NCI-H128 (cell line): ENCODE data around the gene CCKAR.
"Not testable (repeated sequence)": the region's sequence is repeated elsewhere in the genome, so short reads cannot be mapped to it uniquely, and the experiment has no call there.

Experiments used
- DNase-seq: peaks from one replicate; lab custom pipeline; 2025; ENCODE audit not compliant: unreplicated experiment; lab: John Stamatoyannopoulos, UW

The CCKAR gene, protein sequence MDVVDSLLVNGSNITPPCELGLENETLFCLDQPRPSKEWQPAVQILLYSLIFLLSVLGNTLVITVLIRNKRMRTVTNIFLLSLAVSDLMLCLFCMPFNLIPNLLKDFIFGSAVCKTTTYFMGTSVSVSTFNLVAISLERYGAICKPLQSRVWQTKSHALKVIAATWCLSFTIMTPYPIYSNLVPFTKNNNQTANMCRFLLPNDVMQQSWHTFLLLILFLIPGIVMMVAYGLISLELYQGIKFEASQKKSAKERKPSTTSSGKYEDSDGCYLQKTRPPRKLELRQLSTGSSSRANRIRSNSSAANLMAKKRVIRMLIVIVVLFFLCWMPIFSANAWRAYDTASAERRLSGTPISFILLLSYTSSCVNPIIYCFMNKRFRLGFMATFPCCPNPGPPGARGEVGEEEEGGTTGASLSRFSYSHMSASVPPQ

DNA sequence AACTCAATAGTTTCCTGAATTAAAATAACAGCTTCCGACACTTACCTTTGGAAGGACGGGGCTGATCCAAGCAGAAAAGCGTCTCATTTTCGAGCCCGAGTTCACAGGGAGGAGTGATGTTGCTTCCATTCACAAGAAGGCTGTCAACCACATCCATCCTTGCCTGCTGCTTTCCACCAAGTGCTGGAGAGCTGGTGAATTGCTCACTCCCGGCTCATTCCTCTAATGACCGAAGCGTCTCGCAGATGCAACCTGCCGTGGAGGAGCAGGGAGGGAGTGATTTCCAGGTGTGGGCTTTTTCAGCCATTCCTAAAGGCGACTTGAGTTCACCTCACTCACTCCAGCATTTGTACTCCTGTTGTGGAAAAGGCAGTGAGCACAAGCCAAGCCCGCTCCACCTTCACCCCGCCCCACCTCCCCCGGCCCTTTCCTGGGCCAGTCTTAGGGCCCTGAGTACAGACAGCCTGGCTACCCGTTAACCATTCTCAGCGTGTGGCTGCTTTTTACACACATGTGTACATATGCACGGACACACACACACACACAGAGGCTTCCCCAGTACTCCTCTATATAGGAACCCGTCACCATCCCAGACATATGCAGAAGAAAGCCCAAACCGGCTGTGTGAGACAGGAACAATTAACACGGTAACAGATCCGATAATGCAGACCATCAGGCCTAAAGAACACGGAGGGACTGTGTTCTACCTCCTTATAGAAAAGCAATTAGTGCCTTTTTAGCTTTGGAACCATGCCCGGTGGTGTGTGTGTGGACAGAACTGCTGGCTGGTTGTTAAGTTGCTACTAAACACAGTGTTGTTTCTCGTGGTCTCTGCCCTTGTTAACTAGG is at the start of gene CCKAR:
Gene CCKAR (minus strand): TSS at position 374 of the 849 bp plus-strand sequence. CDS start 217 bp downstream, at position 157.
- DNase-seq = peak; percentile 75

DNA sequence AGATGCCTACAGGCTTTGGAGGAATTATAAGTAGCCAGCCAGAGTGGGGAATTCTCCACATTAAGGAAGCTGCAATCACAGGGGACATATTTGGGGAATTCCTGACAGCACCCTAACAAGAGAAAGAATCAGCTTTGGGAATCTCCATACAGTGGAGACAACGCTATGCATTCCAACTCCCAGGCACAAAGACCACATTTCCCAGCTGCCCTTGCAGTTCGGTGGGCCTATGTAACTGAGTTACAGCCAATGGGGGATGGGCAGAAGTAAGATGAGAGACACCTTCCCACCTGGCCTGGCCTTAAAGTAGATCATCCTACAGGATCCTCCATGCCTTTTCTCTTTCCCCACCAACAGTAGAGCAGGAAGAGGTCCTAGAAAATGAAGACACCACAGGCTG is 43.4 kb upstream of the CCKAR start:
- no peak for DNase-seq

DNA sequence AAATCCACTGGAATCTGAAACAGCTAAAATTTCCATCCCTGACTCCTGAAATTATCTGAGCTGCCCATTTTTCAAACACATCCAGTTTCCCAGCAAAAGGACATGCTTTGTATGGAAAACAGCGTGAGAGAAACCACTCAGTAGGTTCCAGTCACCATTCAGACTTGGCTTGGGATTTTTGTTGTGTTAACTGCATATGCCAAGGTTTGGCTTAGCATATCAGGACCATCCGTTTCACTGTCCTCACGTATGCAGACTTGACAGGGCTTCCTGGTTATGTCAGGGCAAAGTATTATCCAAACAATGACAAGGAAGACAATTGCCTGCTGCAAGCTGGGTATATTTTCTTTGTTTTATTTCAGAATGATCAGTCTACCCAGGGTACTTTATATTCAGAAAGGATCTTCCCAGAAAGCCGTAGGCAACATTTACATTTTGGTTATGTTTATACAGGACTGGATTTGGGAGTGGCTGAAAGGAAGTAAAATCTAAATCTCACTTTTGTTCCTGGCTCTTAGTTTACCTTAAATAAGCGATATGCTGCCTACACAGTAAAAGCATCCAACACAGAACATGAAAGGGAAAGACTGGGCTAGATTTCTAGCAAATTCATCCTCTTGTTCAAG is 41.3 kb upstream of the CCKAR start:
- DNase-seq = no peak

DNA sequence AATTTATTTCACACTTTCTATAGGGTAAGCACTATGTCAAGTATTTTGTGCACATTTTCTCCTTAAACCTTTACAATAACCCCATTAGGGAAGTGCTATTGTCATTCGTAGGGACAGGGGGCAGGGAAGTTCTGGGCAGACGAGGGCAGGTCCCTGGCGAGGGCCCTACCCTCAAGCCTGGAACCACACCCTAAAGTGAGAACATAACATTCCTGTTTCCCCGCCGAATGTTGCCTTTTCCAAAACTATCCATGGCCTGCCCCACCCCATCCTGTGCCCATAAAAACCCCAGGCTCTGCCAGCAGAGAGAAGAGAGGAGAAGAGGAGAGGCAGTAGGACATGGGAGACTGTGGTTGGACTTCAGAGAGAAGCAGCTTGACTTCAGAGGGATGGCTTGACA is 39.8 kb upstream of the CCKAR start:
- DNase-seq = no peak

DNA sequence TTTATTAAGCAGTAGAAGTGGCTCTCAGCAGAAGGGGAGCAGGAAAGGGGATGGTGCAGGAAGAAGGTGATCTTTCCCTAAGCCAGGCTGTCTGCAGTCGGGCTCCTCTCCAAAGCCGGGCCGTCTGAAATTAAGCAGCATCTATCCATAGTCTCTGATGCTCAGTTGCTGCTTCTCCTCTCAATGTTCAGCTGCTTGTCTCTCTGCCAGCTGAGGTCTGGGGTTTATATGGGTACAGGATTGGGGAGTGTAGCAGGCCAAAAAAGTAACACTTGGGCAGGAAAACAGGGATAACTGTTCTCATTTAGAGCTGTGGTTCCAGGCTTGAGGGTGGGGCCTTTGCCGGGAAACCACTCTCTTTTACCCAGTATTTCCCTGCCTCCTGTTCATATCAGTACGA is 39.2 kb upstream of the CCKAR start:
- DNase-seq = no peak

DNA sequence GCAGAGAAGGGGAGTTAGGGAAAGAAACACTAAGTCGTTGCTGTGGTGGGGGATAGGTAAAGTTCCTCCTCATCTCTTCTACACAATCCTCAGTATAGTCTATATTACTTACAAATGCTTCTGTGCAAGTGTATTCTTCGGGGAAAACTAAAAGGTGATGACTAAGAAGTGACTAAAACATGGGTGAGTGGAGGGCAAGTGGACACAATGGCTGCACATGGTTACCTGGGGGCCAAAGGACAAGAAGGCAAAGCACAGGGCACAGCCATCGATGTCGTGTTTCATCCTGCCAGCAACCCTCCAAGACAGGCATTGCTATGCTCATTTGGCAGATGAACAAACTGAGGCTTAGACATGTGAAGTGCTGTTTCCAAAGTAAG is 35.5 kb upstream of the CCKAR start:
- no peak for DNase-seq

DNA sequence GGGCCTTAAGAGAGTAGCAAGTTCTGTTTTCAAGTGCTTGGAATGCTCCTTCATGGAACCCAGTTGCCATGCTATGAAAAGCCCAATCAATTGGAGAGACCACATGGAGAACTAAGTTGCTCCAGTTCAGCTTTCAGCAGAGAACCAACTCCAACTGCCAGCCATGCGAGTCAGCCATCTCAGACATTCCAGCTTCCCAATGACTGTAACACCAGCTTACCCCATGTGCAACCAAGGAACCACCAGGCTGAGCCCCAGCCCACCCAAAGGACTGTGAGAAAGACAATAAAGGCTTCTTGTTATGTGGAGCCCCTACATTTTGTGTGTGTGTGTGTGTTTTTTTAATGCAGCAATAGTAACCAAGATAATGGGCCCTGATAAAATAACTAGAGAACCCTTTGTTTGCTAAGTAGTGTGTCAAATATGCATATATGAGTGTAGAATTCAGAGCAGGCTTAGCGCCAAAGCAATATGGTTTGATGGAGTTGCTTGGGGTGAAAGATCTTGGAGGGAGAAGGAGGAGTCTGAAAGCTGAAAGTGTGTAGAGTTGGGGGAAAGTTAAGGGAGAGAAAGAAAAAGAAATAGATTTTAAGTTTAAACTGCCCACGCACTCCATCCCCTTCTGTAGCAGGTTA is 35.0 kb upstream of the CCKAR start:
- no peak for DNase-seq

DNA sequence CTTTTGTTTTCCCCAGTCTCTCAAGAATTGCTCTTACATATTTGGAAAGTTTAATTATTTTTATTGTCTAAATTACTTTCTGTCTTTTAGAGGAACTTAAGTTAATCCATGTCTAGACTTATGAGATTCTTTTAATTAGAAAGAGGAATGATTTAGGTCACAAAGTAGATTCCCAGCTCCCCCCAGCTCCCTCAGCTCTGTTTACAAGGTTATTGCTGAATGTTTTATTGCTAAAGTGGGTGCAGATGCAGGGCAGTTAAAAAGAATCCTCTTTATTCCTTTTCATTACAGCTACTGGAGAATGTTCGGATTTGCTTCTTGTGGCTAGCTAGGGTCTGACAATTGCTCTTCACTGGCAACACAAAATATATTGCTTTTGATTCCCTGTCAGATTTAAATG is 33.7 kb upstream of the CCKAR start:
- no peak for DNase-seq

DNA sequence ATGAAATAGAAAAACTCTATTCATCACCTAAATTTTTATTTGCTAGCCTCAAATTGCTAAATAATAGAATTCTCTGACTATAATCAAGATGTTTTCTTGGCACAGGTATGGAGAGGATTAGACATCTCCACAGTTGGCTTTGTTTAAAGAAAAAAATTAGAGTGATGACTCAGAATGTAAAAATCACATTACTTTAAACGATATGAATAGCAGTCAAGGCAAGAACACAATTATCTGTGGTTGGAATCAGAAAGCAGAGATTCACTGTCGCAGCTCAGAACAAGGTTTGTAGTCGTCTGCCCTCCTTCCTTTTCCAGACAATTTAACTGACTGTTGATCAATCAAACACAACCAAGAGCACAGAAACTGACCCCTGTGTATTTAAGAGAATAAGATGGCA is 32.2 kb upstream of the CCKAR start:
- no peak for DNase-seq

DNA sequence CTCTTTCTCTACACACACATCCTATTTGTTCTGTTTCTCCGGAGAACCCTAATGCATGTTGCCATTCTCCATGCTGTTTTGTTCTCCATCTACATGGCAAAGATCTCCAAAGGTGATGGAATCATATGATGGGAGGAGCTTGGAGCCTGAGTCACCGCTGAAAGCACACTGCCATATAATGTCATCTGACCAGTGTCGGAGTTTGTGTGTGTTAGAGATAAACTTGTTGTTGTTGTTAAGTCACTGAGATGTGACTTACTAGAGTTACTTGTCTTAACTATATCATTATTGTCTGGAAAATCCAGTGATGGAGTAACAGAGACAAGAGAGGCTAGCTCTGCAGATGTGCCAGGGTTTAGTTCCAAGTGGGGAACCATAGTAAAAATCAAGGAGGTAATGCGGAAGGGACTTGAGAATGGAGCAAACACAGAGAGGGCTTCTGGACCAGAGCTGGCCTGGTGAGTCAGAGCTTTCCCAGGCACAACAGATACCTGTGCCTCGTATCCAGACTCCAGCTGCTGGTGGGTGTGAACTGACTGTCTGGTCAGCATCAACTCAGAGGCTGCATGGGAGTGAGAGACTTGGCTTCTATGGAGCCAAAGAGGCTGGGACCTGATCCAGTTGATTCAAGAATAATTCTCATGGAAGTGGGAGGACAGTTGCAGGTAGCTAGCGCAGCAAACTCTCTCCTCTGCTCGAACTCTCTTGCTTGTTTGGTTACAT is 30.6 kb upstream of the CCKAR start:
- DNase-seq = no peak

DNA sequence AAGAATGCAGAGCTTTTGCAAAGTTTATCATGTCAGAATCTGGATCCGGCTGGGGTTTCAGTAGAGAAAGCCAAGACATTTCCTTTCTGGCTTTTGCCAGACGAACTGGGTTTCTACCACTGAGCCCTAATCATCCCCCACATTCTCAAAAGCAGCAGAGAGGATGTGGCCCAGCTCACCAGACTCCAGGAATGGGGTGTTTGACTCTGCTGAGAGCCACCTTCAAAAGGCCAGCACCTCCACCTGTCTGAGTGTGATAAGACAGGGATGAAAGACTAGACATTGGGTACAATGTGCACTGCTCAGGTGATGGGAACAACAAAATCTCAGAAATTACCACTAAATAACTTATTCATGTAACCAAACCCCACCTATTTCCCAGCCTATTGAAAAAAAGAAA is 25.7 kb upstream of the CCKAR start:
- DNase-seq = no peak

DNA sequence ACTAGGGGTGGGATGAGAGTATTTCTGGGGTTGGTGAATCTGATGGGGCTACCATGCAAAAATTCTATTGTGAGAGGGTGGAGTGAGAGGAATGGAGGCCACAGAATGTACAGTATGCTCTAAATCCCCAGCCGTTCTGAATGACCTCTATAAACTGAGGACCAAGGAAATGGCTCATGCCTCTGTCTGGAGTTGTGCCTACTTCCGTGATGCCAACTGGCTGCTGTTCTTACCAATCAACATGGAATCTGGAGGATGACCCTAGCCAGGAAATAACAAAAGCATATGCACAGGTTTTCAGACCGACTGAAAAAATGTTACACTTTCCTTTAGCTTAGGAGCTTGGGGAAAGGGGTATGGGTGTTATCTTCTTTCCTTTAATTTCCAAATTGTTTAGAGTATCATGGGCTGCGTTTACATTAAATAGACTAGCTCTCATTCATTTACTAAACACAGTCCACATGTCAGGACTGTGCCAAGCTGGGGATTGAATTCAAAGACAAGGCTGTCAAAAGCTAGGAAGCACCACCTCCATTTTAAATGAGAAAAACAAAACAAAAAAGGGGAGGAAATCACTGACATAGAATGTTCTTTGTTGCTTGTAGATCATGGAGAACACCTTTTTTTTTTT is 20.2 kb upstream of the CCKAR start:
- DNase-seq = no peak

DNA sequence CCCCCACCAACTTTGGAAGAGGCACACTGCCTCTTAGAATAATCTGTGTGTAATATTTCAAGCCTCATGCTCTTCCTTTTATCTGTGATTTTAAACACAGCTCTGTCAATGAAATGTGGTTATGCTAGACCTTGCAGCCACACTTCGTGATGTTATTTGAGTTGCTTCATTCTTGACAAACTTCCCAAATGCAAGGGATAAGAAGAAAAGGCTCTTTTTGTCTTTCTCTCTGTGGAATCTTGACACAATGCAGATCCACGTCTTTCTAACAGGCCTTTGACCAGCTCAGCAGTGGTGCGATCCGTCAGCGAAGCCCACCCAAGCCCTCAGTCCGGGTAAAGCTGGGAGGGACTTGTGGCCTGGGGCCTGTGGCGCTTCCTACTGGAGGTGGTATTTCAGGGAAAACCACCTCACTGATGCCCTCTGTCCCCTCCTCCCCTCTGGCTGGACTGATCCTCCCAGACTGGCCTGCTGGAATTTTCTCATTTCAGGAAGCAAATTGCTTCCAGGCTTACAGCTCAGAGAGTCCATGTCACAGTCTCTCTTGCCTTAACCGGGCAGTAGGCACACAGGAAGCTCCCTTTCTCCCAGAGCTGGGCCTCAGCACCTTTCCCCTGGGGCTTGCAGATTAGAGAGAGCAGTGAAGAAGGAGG is 19.5 kb upstream of the CCKAR start:
- DNase-seq = no peak

DNA sequence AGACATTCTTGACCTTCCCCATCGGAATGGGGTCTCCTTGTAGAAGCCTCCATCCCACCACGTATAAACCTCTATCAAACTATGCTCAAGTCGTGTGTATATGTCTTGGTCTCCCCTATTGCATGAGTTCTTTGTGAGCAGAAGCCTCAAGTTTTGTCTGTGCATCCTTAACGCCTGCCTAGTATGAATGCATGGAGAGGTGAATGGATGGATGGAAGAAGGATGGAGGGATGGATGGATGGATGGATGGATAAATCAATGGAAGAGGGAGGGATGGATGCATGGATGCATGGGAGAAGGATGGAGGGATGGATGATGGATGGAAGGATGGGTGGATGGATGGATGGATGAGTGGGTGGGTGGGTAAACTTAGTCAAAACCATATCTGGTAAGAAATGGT is 17.0 kb upstream of the CCKAR start:
- no peak for DNase-seq

DNA sequence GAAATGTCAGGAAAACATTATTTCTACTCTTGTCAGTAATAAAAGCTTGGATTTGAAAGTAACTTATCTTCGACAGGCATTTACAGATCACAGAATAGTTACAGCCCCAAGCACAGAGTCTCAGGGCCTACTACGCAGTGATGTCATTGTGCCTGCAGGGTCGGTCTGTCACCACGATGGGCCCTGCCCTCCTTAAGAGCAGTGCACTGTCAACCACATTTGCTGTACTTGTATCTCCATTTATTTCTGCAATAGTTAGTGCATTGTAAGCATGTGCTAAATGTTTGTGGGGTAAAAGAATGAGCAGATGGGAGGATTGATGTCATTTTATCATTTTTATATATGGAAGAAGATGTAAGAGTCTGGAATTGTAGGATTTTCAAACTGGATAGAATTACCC is 13.6 kb upstream of the CCKAR start:
- DNase-seq = no peak

DNA sequence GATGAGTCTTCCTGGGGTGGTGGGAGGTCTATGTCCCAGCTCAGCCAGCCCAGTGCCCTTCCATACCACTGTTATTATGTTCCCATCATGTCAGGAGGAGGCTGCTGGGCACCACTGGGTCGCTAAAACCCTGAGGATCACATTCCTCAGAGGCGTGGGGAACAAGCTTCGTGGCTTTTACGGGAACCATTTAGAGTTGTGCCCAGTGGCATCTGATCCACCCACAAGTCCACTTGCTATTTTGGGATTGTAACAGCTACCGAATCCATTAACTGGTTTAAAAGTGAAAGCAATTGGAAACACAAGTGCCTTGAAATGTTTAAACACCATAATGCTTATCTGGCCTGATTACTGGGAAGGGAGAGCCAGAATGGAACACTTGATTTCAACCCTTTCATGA is 13.1 kb upstream of the CCKAR start:
- no peak for DNase-seq

DNA sequence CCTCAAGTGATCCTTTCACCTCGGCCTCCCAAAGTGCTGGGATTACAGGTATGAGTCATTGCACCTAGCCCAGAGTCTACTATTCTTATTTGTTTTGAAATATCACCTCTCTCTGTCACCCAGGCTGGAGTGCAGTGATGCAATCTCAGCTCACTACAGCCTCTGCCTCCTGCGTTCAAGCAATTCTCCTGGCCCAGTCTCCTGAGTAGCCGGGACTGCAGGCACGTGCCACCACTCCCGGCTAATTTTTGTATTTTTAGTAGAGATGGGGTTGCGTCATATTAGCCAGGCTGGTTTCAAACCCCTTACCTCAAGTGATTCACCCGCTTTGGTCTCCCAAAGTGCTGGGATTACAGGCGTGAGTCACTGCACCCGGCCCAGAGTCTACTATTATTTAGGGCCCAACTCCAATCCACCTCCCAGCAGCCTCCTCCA is 10.3 kb upstream of the CCKAR start:
- not testable (repeated sequence) for DNase-seq

DNA sequence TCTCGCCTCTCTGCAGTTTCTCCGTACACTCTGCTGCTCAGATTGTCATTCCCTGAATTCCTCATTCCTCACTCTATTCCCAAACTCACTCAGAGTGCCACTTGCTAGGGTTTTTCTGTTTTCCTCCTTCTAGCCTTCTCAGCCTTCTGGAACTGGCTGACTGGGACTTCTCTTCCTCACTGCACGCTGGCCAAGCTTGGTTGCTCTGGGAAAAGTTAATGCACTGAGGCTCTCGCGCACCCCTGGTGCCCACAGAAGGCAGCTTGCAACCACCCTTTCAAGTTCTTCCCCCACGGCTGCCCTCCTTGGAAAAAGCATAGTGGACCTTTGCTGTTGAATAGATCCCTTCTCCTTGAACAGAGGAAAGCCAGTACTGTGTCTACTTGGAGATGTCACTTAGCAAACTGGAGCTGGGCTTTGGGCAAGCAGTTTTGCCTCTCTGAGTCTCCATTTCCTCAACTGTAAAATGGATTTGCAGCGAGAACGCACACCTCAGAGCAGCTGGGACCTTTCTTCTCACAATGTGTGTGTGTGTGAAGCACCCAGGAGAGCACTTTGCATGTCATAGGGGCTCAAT is 6.0 kb upstream of the CCKAR start:
- no peak for DNase-seq

DNA sequence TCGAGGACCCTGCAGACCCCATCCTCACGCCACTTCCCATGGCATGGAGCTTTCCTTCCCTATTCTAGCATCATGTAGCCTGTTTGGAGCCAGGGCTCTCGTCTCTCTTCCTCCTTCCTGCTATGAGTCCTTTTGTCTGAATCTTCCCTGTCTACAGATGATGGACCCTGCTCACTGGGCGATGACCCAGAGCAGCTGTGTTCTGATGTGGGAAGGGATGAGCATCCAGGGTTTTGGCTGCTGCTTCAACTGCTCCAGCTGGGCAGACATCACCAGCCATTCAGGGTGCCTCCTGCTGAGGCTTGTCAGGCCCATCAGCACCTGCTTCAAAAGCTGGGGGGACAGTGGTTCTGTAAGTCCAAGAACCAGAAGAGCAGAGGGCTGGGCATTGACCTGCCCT is 3.2 kb upstream of the CCKAR start:
- no peak for DNase-seq
